Prostate gland (tissue), 2 donors: ENCODE data around the gene AP4S1.

Experiments used
- POLR2AphosphoS5 ChIP-seq: sonication (generic); formaldehyde crosslinking; IDR thresholded peaks from one replicate; pipeline ENCODE4 v1.6.1; 2017; ENCODE audit warnings: antibody characterized with exemption
- TF ChIP-seq, protein P1 (sequence below), 4 experiments: fragments of 200-600 bp in 2 of 4; fragments of 450-650 bp in 2 of 4; sonication (generic) in 2 of 4; IDR thresholded peaks; 1 replicate in 3 of 4; 2 replicates in 1 of 4; pipeline ENCODE4 v1.5.1; 2016 to 2019; ENCODE audit warnings: antibody characterized with exemption in 4 of 4, mild to moderate bottlenecking in 2 of 4, moderate library complexity in 2 of 4

GRCh38 chr14:31122098-31122611 is 96.7 kb downstream of the AP4S1 start:
- TF ChIP-seq, protein P1, sequence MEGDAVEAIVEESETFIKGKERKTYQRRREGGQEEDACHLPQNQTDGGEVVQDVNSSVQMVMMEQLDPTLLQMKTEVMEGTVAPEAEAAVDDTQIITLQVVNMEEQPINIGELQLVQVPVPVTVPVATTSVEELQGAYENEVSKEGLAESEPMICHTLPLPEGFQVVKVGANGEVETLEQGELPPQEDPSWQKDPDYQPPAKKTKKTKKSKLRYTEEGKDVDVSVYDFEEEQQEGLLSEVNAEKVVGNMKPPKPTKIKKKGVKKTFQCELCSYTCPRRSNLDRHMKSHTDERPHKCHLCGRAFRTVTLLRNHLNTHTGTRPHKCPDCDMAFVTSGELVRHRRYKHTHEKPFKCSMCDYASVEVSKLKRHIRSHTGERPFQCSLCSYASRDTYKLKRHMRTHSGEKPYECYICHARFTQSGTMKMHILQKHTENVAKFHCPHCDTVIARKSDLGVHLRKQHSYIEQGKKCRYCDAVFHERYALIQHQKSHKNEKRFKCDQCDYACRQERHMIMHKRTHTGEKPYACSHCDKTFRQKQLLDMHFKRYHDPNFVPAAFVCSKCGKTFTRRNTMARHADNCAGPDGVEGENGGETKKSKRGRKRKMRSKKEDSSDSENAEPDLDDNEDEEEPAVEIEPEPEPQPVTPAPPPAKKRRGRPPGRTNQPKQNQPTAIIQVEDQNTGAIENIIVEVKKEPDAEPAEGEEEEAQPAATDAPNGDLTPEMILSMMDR (IDR thresholded peaks at IDR 0.05): no peak
- TF ChIP-seq POLR2AphosphoS5: no peak
